IMR-90 (cell line): Measurements from ENCODE around the gene PPARD. TPM values are rescaled to one million over a fixed set of nuclear protein-coding genes. Genes with fewer than 3 reads are reported as not detected.

Source experiments
- ATAC-seq: fragments of 200-7000 bp; cut with Tn5 transposase; 2 replicates; pipeline ENCODE4 v1.9.1; 2020; ENCODE audit warnings: low read depth, mild to moderate bottlenecking, moderate library complexity
- BruUV-seq: library from RNA; stranded (reverse); fragments of 400-500 nt; replicated peaks from 2 replicates; lab custom pipeline; 2021; lab: Mats Ljungman, UMichigan
- CTCF ChIA-PET: fragments of 300-600 bp; formaldehyde crosslinking; extraction: SDS; loops from one replicate; lab custom pipeline; 2021; ENCODE audit warnings: antibody characterized with exemption; lab: Yijun Ruan, JAX
- POLR2A ChIA-PET: fragments of 300-600 bp; sonication (Branson Sonifier 250); formaldehyde crosslinking; loops from one replicate; lab custom pipeline; 2022; ENCODE audit warnings: antibody characterized with exemption; ENCODE audit not compliant: unreplicated experiment; lab: Charles Lee
- DNase-seq: peaks from one replicate; pipeline ENCODE4 v3.0.0; 2013
- H2AFZ ChIP-seq: replicated peaks from 2 replicates; pipeline ENCODE3; 2013; ENCODE audit warnings: low read length, mild to moderate bottlenecking; ENCODE audit not compliant: poor library complexity
- H2AK5ac ChIP-seq: 2 replicates; pipeline ENCODE4 v1.6.1; 2013; ENCODE audit warnings: low read depth, low read length, inconsistent platforms
- H2AK9ac ChIP-seq: replicated peaks from 2 replicates; pipeline ENCODE3; 2013; ENCODE audit warnings: mild to moderate bottlenecking, low read depth, low read length, moderate library complexity; ENCODE audit not compliant: poor library complexity
- H2BK120ac ChIP-seq: 2 replicates; pipeline ENCODE4 v1.6.1; 2013; ENCODE audit warnings: low read depth, low read length, inconsistent platforms
- H2BK15ac ChIP-seq: 3 replicates; pipeline ENCODE4 v1.6.1; 2013; ENCODE audit warnings: low read depth, low read length, inconsistent platforms
- H2BK20ac ChIP-seq: 2 replicates; pipeline ENCODE4 v1.6.1; 2013; ENCODE audit warnings: low read depth, mild to moderate bottlenecking, inconsistent platforms, low read length, moderate library complexity
- H2BK5ac ChIP-seq: 2 replicates; pipeline ENCODE4 v1.6.1; 2013; ENCODE audit warnings: mild to moderate bottlenecking, low read depth, low read length, inconsistent platforms; ENCODE audit not compliant: poor library complexity, severe bottlenecking
- H3K14ac ChIP-seq: replicated peaks from 2 replicates; pipeline ENCODE4 v1.6.1; 2013; ENCODE audit warnings: low read depth, low read length, inconsistent platforms
- H3K18ac ChIP-seq: 2 replicates; pipeline ENCODE4 v1.6.1; 2013; ENCODE audit warnings: low read depth, low read length, control low read depth
- H3K23ac ChIP-seq: 2 replicates; pipeline ENCODE4 v1.6.1; 2013; ENCODE audit warnings: low read depth, low read length, inconsistent platforms
- H3K27ac ChIP-seq: 2 replicates; pipeline ENCODE4 v1.5.1; 2013; ENCODE audit warnings: mild to moderate bottlenecking, control low read depth, low read length; ENCODE audit not compliant: insufficient read depth
- H3K27me3 ChIP-seq: 2 replicates; pipeline ENCODE4 v1.6.1; 2013; ENCODE audit warnings: low read length; ENCODE audit not compliant: control insufficient read depth, insufficient read depth
- H3K36me3 ChIP-seq: 2 replicates; pipeline ENCODE4 v1.6.1; 2013; ENCODE audit warnings: low read length, mixed read lengths; ENCODE audit not compliant: control insufficient read depth, insufficient read depth
- H3K4ac ChIP-seq: 2 replicates; pipeline ENCODE4 v1.6.1; 2013; ENCODE audit warnings: low read depth, low read length, inconsistent platforms
- H3K4me1 ChIP-seq: 2 replicates; pipeline ENCODE4 v1.6.1; 2013; ENCODE audit warnings: low read length, mixed read lengths; ENCODE audit not compliant: control insufficient read depth, insufficient read depth
- H3K4me2 ChIP-seq: 2 replicates; pipeline ENCODE4 v1.6.1; 2013; ENCODE audit warnings: low read depth, mild to moderate bottlenecking, control low read depth, low read length, moderate library complexity
- H3K4me3 ChIP-seq: 2 replicates; pipeline ENCODE4 v1.5.1; 2013; ENCODE audit warnings: low read depth, mild to moderate bottlenecking, control low read depth, low read length, moderate library complexity; ENCODE audit not compliant: insufficient read depth
- H3K56ac ChIP-seq: 2 replicates; pipeline ENCODE4 v1.6.1; 2013; ENCODE audit warnings: low read length, inconsistent platforms; ENCODE audit not compliant: insufficient read depth; ENCODE audit errors: extremely low read depth
- H3K79me1 ChIP-seq, 2 experiments: 2 replicates each; pipeline ENCODE4 v1.6.1; 2013; ENCODE audit warnings: low read length in 2 of 2, inconsistent platforms in 1 of 2, low read depth in 1 of 2
- H3K9ac ChIP-seq: 2 replicates; pipeline ENCODE4 v1.6.1; 2013; ENCODE audit warnings: low read depth, low read length, control low read depth
- H3K9me1 ChIP-seq: 2 replicates; pipeline ENCODE4 v1.6.1; 2013; ENCODE audit warnings: low read length, inconsistent platforms; ENCODE audit not compliant: insufficient read depth
- H3K9me3 ChIP-seq: 2 replicates; pipeline ENCODE4 v1.6.1; 2013; ENCODE audit warnings: low read length; ENCODE audit not compliant: control insufficient read depth, insufficient read depth
- H4K20me1 ChIP-seq: 2 replicates; pipeline ENCODE4 v1.6.1; 2013; ENCODE audit warnings: low read length, inconsistent platforms; ENCODE audit not compliant: insufficient read depth
- H4K5ac ChIP-seq: 2 replicates; pipeline ENCODE4 v1.6.1; 2013; ENCODE audit warnings: mild to moderate bottlenecking, low read depth, low read length, control low read depth
- H4K8ac ChIP-seq, 2 experiments: 2 replicates each; pipeline ENCODE4 v1.6.1; 2013; ENCODE audit warnings: low read depth in 2 of 2, low read length in 2 of 2, control low read depth in 1 of 2, inconsistent platforms in 1 of 2
- H4K91ac ChIP-seq: 2 replicates; pipeline ENCODE4 v1.6.1; 2013; ENCODE audit warnings: low read depth, low read length, inconsistent platforms; ENCODE audit not compliant: insufficient read depth
- BHLHE40 ChIP-seq: fragments of 150-350 bp; IDR thresholded peaks from 2 replicates; pipeline ENCODE4 v1.6.1; 2016; ENCODE audit warnings: mild to moderate bottlenecking, low read depth, low read length
- CEBPB ChIP-seq: IDR thresholded peaks from 2 replicates; pipeline ENCODE4 v1.6.1; 2012; ENCODE audit warnings: low read depth, low read length, improper control_type of control experiment
- CHD1 ChIP-seq: IDR thresholded peaks from 2 replicates; pipeline ENCODE4 v1.6.1; 2012; ENCODE audit warnings: low read depth, low read length, improper control_type of control experiment
- MAFK ChIP-seq: IDR thresholded peaks from 2 replicates; pipeline ENCODE4 v1.6.1; 2012; ENCODE audit warnings: low read depth, low read length, improper control_type of control experiment
- MXI1 ChIP-seq: IDR thresholded peaks from 2 replicates; pipeline ENCODE4 v1.6.1; 2012; ENCODE audit warnings: low read depth, mild to moderate bottlenecking, low read length, moderate library complexity, borderline replicate concordance
- NFE2L2 ChIP-seq: fragments of 150-350 bp; IDR thresholded peaks from 2 replicates; pipeline ENCODE4 v1.6.1; 2016; ENCODE audit warnings: low read depth, mild to moderate bottlenecking, low read length
- POLR2A ChIP-seq: IDR thresholded peaks from 2 replicates; pipeline ENCODE4 v1.6.1; 2012; ENCODE audit warnings: mild to moderate bottlenecking, low read depth, low read length
- SMC3 ChIP-seq: fragments of 150-350 bp; IDR thresholded peaks from 2 replicates; pipeline ENCODE4 v1.6.1; 2016; ENCODE audit warnings: low read depth, mild to moderate bottlenecking, antibody characterized with exemption, low read length, moderate library complexity
- USF2 ChIP-seq: fragments of 150-350 bp; IDR thresholded peaks from 2 replicates; pipeline ENCODE4 v1.6.1; 2017; ENCODE audit warnings: mild to moderate bottlenecking, antibody characterized with exemption, low read length, low read depth
- WGBS, 2 experiments: methylation state at CpG; one replicate each; pipeline versions ENCODE4 v1.1.5 to v1.1.7; 2013; ENCODE audit warnings: missing lambda C conversion rate in 2 of 2; ENCODE audit not compliant: insufficient read length in 1 of 2; ENCODE audit errors: extremely low coverage in 2 of 2; 5-methylcytosine and 5-hydroxymethylcytosine counted together
- dilution Hi-C: fragments of 300-500 bp; cut with HindIII; formaldehyde crosslinking; loops from one replicate; pipeline ENCODE4 v1.14.3; 2018; ENCODE audit warnings: low sequenced_read_pairs; ENCODE audit not compliant: unreplicated experiment
- in situ Hi-C: fragments of 300-500 bp; cut with MboI; formaldehyde crosslinking; loops from 3 replicates; pipeline ENCODE4 v1.14.3; 2019; ENCODE audit warnings: low sequenced_read_pairs, inconsistent platforms, mixed read lengths
- intact Hi-C: fragments of 100-400 bp; cut with micrococcal nuclease; formaldehyde crosslinking; loops from 2 replicates; pipeline ENCODE4 v1.10.0; 2022
- polyA plus RNA-seq, 3 experiments: library from polyadenylated mRNA; depleted of rRNA; stranded (reverse); fragments of >200 nt; gene quantifications; 2 replicates each; pipeline ENCODE4 v1.2.3, GENCODE V29; 2012; ENCODE audit warnings: low replicate concordance in 1 of 3
- total RNA-seq: library from RNA; depleted of rRNA; stranded (reverse); fragments of >200 nt; gene quantifications from 2 replicates; pipeline ENCODE4 v1.2.3, GENCODE V29; 2012
- TF ChIP-seq, protein P1 (sequence below): conservative IDR thresholded peaks from 2 replicates; pipeline ENCODE4 v1.5.1; 2012; ENCODE audit warnings: mild to moderate bottlenecking, low read depth, low read length, improper control_type of control experiment
- TF ChIP-seq, protein P2 (sequence below): fragments of 150-350 bp; IDR thresholded peaks from 2 replicates; pipeline ENCODE4 v1.6.1; 2016; ENCODE audit warnings: low read depth, mild to moderate bottlenecking, low read length, moderate library complexity, borderline replicate concordance

The PPARD gene
- total and polyA plus RNA-seq, 2 of the 4 experiments (the other 2 are of a cell fraction) = 10.4 to 69.0 TPM

DNA sequence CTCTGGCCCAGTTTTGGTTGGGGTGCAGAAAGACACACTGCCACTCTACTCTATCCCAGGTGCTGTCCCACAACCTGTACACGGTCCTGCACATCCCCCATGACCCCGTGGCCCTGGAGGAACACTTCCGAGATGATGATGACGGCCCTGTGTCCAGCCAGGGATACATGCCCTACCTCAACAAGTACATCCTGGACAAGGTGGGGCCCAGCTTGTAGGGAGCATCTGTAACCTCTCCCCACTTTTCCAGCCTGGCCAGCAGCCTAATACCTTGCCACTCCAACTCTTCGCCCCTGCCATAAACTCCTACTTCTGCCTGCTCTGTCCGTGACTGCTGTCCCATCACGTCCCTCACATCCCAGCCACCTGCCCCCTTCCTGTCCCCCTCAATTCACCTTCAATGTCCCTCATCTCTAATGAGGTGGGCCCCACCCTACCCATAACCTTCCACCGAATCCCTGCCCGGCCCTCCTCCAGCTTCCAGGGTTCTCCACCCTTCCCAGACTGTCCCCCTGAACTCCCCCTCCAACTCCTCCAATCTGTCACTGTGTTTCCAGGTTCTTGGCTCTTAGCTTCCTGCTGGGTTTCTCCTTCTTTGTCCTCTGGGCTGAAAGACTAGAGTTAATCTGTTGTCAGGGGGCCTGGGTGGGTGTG lies 32.6 kb upstream of the PPARD start:
- Histone ChIP-seq H3K4me3 (no peak overlapping the region), H3K27ac (no peak overlapping the region), H3K27me3 (peaks cover 15% of the 10 kb centered on the region; the same call in 1 of the 2 replicates), H3K14ac (no peak overlapping the region), H3K4me1 (no peaks in the 10 kb centered on the region), H2BK5ac (no peak overlapping the region), H2BK15ac (no peak overlapping the region), H3K23ac (no peak overlapping the region), H3K79me1 (no peaks in the 10 kb centered on the region), H3K56ac (no peak overlapping the region), H3K9me3 (no peaks in the 10 kb centered on the region), H4K20me1 (no peaks in the 10 kb centered on the region), H4K8ac (no peak overlapping the region), H3K18ac (no peak overlapping the region), H2AK9ac (no peak overlapping the region), H4K5ac (no peak overlapping the region), H3K9ac (no peak overlapping the region), H2BK20ac (no peak overlapping the region), H2AFZ (no peak overlapping the region), H4K91ac (no peak overlapping the region), H2BK120ac (no peak overlapping the region), H2AK5ac (no peak overlapping the region), H3K4me2 (no peak overlapping the region), H3K9me1 (no peaks in the 10 kb centered on the region), H3K4ac (no peak overlapping the region), H3K36me3 (no peaks in the 10 kb centered on the region)
- ChIA-PET POLR2A (no interaction called here), CTCF (no interaction called here)
- TF ChIP-seq NFE2L2 = no peak
- TF ChIP-seq POLR2A = no peak
- TF ChIP-seq CEBPB = no peak
- TF ChIP-seq BHLHE40 = no peak
- no peak for TF ChIP-seq MAFK
- no peak for TF ChIP-seq USF2
- TF ChIP-seq, protein P1, sequence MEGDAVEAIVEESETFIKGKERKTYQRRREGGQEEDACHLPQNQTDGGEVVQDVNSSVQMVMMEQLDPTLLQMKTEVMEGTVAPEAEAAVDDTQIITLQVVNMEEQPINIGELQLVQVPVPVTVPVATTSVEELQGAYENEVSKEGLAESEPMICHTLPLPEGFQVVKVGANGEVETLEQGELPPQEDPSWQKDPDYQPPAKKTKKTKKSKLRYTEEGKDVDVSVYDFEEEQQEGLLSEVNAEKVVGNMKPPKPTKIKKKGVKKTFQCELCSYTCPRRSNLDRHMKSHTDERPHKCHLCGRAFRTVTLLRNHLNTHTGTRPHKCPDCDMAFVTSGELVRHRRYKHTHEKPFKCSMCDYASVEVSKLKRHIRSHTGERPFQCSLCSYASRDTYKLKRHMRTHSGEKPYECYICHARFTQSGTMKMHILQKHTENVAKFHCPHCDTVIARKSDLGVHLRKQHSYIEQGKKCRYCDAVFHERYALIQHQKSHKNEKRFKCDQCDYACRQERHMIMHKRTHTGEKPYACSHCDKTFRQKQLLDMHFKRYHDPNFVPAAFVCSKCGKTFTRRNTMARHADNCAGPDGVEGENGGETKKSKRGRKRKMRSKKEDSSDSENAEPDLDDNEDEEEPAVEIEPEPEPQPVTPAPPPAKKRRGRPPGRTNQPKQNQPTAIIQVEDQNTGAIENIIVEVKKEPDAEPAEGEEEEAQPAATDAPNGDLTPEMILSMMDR = no peak
- no peak for TF ChIP-seq CHD1
- no peak for TF ChIP-seq MXI1
- TF ChIP-seq SMC3 = no peak
- TF ChIP-seq, protein P2, sequence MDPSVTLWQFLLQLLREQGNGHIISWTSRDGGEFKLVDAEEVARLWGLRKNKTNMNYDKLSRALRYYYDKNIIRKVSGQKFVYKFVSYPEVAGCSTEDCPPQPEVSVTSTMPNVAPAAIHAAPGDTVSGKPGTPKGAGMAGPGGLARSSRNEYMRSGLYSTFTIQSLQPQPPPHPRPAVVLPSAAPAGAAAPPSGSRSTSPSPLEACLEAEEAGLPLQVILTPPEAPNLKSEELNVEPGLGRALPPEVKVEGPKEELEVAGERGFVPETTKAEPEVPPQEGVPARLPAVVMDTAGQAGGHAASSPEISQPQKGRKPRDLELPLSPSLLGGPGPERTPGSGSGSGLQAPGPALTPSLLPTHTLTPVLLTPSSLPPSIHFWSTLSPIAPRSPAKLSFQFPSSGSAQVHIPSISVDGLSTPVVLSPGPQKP = no peak
- ATAC-seq = no peak
- 89% methylated on average over 5 of the region's 9 CpGs; no CpG with 5 or more reads in 1 of the 2 experiments for WGBS, 2 experiments
- in situ Hi-C loops (loop anchor here (25.0 kb wide), 1 partner anchor 428 kb away; the partner anchor contains the start of gene ARMC12), dilution Hi-C loops (no loop called here), intact Hi-C loops (no loop called here)
- no peak for DNase-seq
- BruUV-seq = no TSS peak
